HG03520 (cell line): ENCODE data around the gene RPEL1.
"Not testable (repeated sequence)": the region's sequence is repeated elsewhere in the genome, so short reads cannot be mapped to it uniquely, and the experiment has no call there.

Source experiments
- ATAC-seq: cut with Tn5 transposase; IDR thresholded peaks from one replicate; pipeline ENCODE4 v1.9.1; 2021; ENCODE audit warnings: mild to moderate bottlenecking, moderate library complexity; ENCODE audit not compliant: unreplicated experiment

Gene RPEL1

DNA sequence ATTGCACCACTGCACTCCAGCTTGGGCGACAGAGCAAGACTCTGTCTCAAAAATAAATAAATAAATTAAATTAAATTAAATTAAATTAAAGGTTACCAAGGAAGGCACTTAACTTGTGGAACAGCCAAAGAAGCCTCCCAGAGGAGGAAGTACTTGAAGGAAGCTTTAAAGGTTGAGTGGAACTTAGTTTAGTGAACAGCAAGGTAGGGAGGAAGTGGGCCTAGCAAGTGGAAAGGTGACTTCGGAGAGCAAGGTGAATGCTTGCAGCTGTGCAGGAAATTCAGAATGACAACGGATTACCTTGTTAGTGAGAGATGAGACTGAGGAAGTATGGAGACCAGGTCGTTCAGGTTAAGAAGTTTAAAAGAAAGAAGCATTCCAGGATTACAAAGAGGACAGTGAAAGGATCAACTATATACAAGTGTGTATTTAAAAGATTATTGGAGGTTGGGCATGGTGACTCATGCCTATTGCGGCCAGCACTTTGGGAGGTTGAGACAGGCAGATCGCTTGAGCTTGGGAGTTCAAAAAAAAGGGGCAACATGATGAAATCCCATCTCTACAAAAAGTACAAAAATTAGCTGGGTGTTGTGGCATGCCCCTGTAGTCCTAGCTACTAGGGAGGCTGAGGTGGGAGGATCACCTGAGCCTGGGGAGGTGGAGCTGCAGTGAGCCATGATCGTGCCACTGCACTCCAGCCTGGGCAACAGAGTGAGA lies 12.8 kb upstream of the RPEL1 start:
- ATAC-seq = no peak

DNA sequence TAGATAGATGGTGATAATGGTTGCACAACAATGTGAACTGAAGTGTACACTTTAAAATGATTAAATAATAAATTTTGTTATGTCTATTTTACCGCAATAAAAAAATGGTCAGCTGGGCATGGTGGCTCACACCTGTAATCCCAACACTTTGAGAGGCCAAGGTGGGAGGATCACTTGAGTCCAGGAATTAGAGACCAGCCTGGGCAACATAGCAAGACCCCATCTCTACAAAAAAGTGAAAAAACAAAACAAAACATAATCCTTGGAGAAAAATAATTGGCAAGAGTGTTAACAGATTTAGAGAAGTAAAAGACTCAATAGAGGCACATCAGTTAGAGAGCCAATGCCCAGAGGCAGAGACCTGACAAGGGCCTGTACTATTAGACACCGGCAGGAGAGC lies 9.9 kb upstream of the RPEL1 start:
- no peak for ATAC-seq

DNA sequence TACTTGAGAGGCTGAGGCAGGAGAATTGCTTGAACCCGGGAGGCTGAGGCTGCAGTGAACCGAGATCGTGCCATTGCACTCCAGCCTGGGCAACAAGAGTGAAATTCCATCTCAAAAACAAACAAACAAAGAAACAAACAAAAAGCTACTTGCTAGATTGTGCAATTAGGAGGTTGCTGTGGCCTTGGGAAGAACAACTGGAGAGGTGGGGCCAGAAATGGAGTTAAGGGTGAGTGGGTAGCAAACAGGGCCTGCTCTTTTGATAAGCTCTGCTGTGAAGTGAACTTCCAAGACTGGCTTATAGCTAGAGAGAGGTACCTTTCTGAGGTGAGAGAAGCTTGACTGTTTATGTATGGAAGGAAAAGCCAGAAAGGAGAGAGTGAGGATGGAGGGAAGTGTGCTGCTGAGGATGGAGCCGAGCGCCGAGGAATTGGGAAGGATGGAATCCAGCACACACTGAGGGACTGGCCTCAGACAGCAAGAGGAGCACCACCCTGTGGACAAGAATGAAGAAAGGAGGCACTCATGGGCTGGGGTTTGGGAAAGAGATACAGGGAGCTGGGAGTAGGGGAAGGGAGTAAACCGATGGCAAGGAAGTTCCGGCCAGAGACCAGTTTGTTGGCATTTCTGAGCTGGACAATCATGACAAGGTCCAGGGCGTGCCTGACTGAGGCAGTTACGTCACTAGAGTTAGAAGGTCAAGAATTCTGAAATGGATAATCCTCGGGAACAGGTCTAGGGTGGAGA lies 7.0 kb upstream of the RPEL1 start:
- no peak for ATAC-seq

DNA sequence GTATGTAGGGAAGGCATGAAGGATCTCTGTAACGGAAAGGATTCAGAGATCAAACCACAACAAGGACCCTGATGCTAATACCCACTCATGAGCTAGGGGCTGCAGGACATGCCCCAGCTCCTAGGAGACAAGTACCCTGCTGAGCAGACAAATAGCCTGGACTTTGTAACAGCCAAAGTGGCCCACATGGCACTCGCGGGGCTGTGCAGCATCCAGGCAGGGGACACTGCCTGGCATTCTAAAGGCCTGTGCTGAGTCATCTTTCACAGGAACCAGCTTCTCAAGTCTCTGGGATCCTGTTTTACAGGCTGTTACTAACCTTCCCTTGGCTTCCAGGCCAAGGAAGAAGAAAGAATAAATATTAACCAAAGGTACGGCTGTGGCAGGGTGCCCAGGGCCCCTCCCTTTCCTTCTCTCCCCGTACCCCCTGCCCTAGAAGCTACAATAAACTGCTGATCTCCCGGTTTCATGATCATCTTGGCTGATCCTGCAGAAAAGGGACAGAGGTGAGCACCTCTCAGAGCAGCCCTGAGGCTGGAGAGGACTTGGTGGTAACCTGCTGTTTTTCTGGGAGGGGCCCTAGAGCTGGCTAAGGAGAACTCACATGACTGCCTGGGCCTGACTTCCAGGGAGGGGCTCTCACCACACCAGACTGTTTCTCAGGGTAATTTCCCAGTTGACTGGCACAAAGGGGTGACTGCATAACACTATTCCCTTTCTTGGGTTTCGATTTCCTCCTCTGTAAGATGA lies 4.2 kb upstream of the RPEL1 start:
- no peak for ATAC-seq

- ATAC-seq = no peak
Observed at GRCh38 chr10:103244666-103245271, 918 bp upstream of the RPEL1 start.

DNA sequence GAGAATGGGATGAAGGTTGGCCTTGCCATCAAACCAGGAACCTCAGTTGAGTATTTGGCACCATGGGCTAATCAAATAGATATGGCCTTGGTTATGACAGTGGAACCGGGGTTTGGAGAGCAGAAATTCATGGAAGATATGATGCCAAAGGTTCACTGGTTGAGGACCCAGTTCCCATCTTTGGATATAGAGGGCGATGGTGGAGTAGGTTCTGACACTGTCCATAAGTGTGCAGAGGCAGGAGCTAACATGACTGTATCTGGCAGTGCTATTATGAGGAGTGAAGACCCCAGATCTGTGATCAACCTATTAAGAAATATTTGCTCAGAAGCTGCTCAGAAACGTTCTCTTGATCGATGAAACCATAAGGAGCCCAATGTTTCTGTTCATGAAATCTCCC lies 637 bp downstream of the RPEL1 start:
- no peak for ATAC-seq

GRCh38 chr10:103254113-103254512 lies 8.4 kb downstream of the RPEL1 start:
- no peak for ATAC-seq

DNA sequence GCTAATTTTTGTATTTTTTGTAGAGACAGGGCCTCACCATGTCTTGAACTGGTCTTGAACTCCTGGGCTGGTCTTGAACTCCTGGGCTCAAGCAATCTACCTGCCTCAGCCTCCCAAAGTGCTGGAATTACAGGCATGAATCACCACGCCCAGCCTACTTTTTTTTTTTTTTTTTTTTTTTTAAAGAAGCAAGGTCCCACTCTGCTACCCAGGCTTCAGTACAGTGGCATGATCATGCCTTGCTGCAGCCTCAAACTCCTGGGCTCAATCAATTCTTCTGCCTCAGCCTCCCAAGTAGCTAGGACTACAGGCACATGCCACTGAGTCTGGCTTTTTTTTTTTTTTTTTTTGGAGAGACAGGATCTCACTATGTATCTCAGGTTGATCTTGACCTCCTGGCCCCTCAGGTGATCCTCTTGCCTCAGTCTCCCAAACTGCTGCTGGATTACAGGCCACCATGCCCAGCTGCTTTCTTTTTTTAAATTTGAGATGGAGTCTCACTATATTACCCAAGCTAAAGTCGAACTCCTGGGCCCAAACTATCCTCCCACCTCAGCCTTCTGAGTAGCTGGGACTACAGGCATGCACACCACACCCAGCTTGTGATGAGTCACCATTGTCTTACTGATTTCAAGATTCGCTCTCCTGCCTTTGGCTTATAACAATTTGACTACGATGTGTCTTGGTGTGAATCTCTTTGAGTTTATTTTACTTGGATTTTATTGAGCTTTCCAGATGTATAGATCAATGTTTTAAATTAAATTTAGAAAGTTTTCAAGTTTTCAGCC lies 9.0 kb downstream of the RPEL1 start:
- no peak for ATAC-seq

GRCh38 chr10:103256613-103257012 lies 10.9 kb downstream of the RPEL1 start:
- ATAC-seq = no peak

DNA sequence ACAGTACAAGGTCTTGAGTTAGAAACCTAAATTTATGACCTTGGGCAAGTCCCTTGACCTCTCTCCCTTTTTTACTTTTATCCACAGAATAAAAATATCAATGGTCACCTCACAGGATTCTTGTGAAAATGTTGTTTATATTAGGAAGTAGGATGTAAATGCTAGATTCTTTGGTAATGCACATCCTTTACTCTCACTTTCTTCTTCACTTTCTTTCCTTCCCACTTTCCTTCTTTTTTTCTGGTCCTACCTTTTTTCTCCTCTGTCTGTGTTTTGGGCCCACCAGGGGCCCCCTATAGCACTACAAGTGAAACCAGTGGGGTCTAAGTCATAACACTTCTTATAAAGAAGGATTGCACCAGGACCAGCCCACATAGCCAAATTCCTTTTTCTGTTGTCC lies 12.1 kb downstream of the RPEL1 start:
- no peak for ATAC-seq

- ATAC-seq = not testable (repeated sequence)
Observed at GRCh38 chr10:103258928-103259327, 13.2 kb downstream of the RPEL1 start.

DNA sequence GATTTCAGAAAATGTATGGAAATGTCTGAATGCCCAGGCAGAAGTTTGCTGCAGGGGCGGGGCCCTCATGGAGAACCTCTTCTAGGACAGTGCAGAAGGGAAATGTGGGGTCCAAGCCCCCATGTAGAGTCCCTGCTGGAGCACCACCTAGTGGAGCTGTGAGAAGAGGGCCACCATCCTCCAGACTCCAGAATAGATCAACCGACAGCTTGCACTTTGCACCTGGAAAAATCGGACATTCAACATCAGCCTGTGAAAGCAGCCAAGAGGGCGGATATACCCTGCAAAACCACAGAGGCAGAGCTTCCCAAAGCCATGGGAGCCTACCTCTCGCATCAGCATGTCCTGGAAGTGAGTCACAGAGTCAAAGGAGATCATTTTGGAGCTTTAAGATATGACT lies 14.3 kb downstream of the RPEL1 start:
- ATAC-seq = no peak

- ATAC-seq = no peak
Observed at GRCh38 chr10:103262229-103262628, 16.5 kb downstream of the RPEL1 start.

DNA sequence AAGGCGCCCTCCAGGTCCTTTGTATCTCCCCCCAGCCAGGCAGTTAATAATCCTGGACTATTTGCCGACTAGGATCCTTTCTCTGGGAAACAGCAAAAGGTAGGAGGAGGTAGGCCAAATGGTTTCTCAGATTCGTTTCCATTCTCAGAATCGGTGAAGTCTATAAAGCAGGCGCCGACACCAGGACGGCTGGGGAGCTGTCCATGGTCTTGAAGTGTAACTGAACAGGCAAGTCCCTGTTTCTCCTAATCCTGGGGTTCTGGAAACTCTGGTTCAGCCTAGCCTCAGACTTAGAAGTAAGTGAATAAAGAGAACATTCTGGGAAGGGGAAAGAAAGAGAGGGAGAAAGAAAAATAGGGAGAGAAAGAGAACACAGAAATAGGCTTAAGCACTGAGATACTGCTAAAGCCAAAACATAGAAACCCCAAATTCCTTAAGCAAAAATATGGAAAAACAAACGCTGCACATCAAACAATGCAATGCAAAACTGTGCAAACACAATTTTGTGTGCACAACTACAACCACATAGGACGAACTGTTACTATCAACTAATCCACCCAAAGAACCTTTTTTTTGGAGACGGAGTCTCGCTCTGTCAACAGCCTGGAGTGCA lies 20.1 kb downstream of the RPEL1 start:
- no peak for ATAC-seq

DNA sequence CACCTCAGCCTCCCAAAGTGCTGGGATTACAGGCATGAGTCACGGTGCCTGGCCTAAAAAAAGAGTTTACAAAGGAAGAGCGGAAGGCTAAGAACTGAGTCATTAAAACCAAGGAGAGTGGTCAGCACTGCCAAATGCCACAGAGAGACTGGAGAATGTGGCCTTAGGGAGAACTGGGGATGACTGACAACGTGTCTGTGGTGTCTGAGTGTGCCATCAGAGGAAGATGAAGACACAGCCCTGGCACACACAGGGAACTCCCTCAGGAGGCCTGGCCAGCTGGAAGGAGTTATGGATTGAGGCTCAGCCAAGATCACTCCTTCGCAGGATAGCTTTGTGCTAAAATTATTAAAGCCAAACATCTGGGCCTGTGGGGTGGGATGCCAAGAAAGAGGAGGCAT lies 27.4 kb downstream of the RPEL1 start:
- ATAC-seq = no peak

- no peak for ATAC-seq
Observed at GRCh38 chr10:103276251-103276895, 30.7 kb downstream of the RPEL1 start.

DNA sequence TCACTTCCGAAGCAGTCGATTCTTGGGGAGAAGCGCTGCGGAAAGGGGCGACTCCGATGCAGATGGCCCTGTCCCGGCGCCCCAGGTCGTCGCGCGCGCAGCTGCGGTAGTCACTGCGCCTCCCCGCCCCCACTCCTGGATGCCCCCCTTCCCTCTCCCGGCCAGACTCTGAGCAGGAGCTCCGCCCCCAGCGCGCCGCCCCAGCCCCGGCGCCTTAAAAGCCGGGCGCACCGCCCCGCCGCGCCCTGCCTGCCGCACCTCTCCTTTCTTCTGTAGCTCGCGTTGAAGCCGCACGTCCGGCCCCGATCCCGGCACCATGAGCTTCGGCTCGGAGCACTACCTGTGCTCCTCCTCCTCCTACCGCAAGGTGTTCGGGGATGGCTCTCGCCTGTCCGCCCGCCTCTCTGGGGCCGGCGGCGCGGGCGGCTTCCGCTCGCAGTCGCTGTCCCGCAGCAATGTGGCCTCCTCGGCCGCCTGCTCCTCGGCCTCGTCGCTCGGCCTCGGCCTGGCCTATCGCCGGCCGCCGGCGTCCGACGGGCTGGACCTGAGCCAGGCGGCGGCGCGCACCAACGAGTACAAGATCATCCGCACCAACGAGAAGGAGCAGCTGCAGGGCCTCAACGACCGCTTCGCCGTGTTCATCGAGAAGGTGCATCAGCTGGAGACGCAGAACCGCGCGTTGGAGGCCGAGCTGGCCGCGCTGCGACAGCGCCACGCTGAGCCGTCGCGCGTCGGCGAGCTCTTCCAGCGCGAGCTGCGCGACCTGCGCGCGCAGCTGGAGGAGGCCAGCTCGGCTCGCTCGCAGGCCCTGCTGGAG lies 31.4 kb downstream of the RPEL1 start, which contains the start of gene INA:
INA (plus strand) TSS at position 243 of the 817 bp plus-strand sequence; CDS start at position 317, 74 bp downstream.
- no peak for ATAC-seq

- ATAC-seq = no peak
Observed at GRCh38 chr10:103277713-103278536, 32.2 kb downstream of the RPEL1 start.
